Mesenchymal stem cell (in vitro differentiated cells and primary cell): ENCODE measurements around the gene COQ8A.

Source experiments
- DNase-seq: peaks from one replicate; pipeline ENCODE4 v3.0.0-alpha.2; 2013
- H2AFZ ChIP-seq: one replicate; pipeline ENCODE4 v1.6.1; 2013; ENCODE audit warnings: low read depth, mild to moderate bottlenecking, control low read depth, inconsistent platforms, low read length, moderate library complexity
- H2AK5ac ChIP-seq: 2 replicates; pipeline ENCODE4 v1.6.1; 2013; ENCODE audit warnings: low read length, moderate library complexity, mild to moderate bottlenecking, inconsistent platforms; ENCODE audit not compliant: severe bottlenecking
- H2BK120ac ChIP-seq: one replicate; pipeline ENCODE4 v1.6.1; 2013; ENCODE audit warnings: low read depth, mild to moderate bottlenecking, inconsistent platforms, low read length, moderate library complexity
- H2BK12ac ChIP-seq, 2 experiments: one replicate each; pipeline ENCODE4 v1.6.1; 2013; ENCODE audit warnings: inconsistent platforms in 2 of 2, low read length in 2 of 2, mild to moderate bottlenecking in 2 of 2, moderate library complexity in 2 of 2, control low read depth in 1 of 2
- H2BK15ac ChIP-seq: one replicate; pipeline ENCODE4 v1.6.1; 2013; ENCODE audit warnings: mild to moderate bottlenecking, low read depth, inconsistent platforms; ENCODE audit not compliant: poor library complexity, severe bottlenecking
- H2BK5ac ChIP-seq: 2 replicates; pipeline ENCODE4 v1.6.1; 2013; ENCODE audit warnings: low read depth, mild to moderate bottlenecking, low read length, control low read depth, inconsistent platforms; ENCODE audit not compliant: poor library complexity, severe bottlenecking
- H3K14ac ChIP-seq, 2 experiments: one replicate each; pipeline ENCODE4 v1.6.1; 2013; ENCODE audit warnings: inconsistent platforms in 2 of 2, low read length in 2 of 2, control low read depth in 1 of 2, mild to moderate bottlenecking in 1 of 2, moderate library complexity in 1 of 2
- H3K18ac ChIP-seq, 2 experiments: one replicate each; pipeline ENCODE4 v1.6.1; 2013; ENCODE audit warnings: inconsistent platforms in 2 of 2, low read length in 2 of 2, control low read depth in 1 of 2, low read depth in 1 of 2, mild to moderate bottlenecking in 1 of 2
- H3K23ac ChIP-seq, 2 experiments: one replicate each; pipeline ENCODE4 v1.6.1; 2013; ENCODE audit warnings: inconsistent platforms in 2 of 2, low read length in 2 of 2, mild to moderate bottlenecking in 2 of 2, moderate library complexity in 2 of 2, control low read depth in 1 of 2
- H3K27ac ChIP-seq: 2 replicates; pipeline ENCODE4 v1.5.1; 2013; ENCODE audit warnings: mild to moderate bottlenecking, moderate library complexity, low read length, control low read depth, inconsistent platforms; ENCODE audit not compliant: poor library complexity, severe bottlenecking
- H3K27me3 ChIP-seq, 2 experiments: 2 replicates each; pipeline versions ENCODE4 v1.6.1 to v1.7.0; 2013; ENCODE audit warnings: low read length in 2 of 2, mild to moderate bottlenecking in 2 of 2, moderate library complexity in 2 of 2, control low read depth in 1 of 2, inconsistent platforms in 1 of 2; ENCODE audit not compliant: control insufficient read depth in 1 of 2, insufficient read depth in 1 of 2
- H3K36me3 ChIP-seq, 2 experiments: 2 replicates each; pipeline versions ENCODE4 v1.6.1 to v1.7.0; 2013; ENCODE audit warnings: low read length in 2 of 2, control low read depth in 1 of 2, inconsistent platforms in 1 of 2, low read depth in 1 of 2, mild to moderate bottlenecking in 1 of 2; ENCODE audit not compliant: insufficient read depth in 2 of 2, control insufficient read depth in 1 of 2
- H3K4ac ChIP-seq, 2 experiments: one replicate each; pipeline ENCODE4 v1.6.1; 2013; ENCODE audit warnings: inconsistent platforms in 2 of 2, low read length in 2 of 2, mild to moderate bottlenecking in 2 of 2, moderate library complexity in 2 of 2, control low read depth in 1 of 2, low read depth in 1 of 2
- H3K4me1 ChIP-seq: 2 replicates; pipeline ENCODE4 v1.6.1; 2013; ENCODE audit warnings: low read depth, low read length, control low read depth; ENCODE audit not compliant: control insufficient read depth, insufficient read depth
- H3K4me2 ChIP-seq: 2 replicates; pipeline ENCODE4 v1.6.1; 2013; ENCODE audit warnings: low read length, mild to moderate bottlenecking, inconsistent platforms; ENCODE audit not compliant: poor library complexity, severe bottlenecking
- H3K4me3 ChIP-seq, 2 experiments: 2 replicates each; pipeline versions ENCODE4 v1.5.1 to v1.7.0; 2013; ENCODE audit warnings: low read length in 2 of 2, mild to moderate bottlenecking in 2 of 2, control low read depth in 1 of 2, low read depth in 1 of 2; ENCODE audit not compliant: insufficient read depth in 1 of 2
- H3K79me1 ChIP-seq: replicated peaks from 2 replicates; pipeline ENCODE4 v1.6.1; 2013; ENCODE audit warnings: mild to moderate bottlenecking, control low read depth, low read length, inconsistent platforms; ENCODE audit not compliant: poor library complexity, severe bottlenecking
- H3K9ac ChIP-seq: 2 replicates; pipeline ENCODE4 v1.7.0; 2013; ENCODE audit warnings: mild to moderate bottlenecking, low read length, moderate library complexity
- H3K9me3 ChIP-seq: 2 replicates; pipeline ENCODE4 v1.7.0; 2013; ENCODE audit warnings: mild to moderate bottlenecking, low read length; ENCODE audit not compliant: control insufficient read depth
- H4K8ac ChIP-seq: one replicate; pipeline ENCODE4 v1.6.1; 2013; ENCODE audit warnings: inconsistent platforms, mild to moderate bottlenecking, low read length, moderate library complexity
- H4K91ac ChIP-seq: one replicate; pipeline ENCODE4 v1.6.1; 2013; ENCODE audit warnings: mild to moderate bottlenecking, low read length, inconsistent platforms
- WGBS: methylation state at CpG from one replicate; pipeline ENCODE4 v1.1.7; 2013; ENCODE audit warnings: mixed read lengths; 5-methylcytosine and 5-hydroxymethylcytosine counted together

Gene COQ8A

DNA sequence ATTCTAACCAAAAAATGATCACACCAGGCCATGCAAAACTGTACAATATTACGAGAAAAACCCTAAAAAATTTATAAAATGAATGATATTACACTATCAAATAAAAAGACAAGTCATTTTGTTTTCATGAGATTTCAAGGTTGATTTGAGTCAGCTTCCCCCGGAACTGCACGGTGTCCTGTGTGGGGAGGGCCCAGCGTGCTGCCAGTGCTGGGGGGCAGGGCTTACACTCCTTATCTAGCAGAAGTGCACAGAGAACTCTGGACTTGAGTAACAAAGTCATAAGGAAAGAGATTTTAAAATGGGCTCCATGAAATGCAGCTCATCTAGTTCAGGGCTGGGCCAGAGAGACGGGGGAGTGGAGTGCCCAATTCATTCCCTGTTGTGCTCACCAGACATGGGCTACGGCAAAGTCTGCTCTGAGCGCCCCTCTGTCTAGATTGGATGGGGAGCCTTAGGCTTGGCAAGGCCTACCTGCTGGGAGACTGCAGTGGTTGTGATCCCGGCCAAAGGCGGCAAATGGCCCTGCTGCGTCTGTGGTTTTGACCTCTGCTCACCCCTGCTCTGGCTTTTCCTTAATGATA is 50.1 kb downstream of the COQ8A start:
- peaks cover 1% of the 10 kb centered on the region for H3K79me1 ChIP-seq
- H3K23ac ChIP-seq, result no peak overlapping the region
- no peak overlapping the region for H2BK15ac ChIP-seq
- no peak overlapping the region for H2BK5ac ChIP-seq
- no peak overlapping the region for H2BK120ac ChIP-seq
- H3K9me3 ChIP-seq, result no peaks in the 10 kb centered on the region
- no peak overlapping the region for H2AK5ac ChIP-seq
- peaks cover 14% of the 10 kb centered on the region for H3K4me1 ChIP-seq
- no peak overlapping the region for H4K91ac ChIP-seq
- H3K27ac ChIP-seq, result no peak overlapping the region
- H3K4me3 ChIP-seq, result no peak overlapping the region
- 91% methylated on average over 9 of the region's 10 CpGs for WGBS
- DNase-seq, result no peak
- no peak overlapping the region for H2AFZ ChIP-seq
- H3K4ac ChIP-seq, result no peak overlapping the region
- no peak overlapping the region for H3K14ac ChIP-seq
- no peak overlapping the region for H3K18ac ChIP-seq
- H3K36me3 ChIP-seq, result peaks cover 37 to 75% of the 10 kb centered on the region in 2 experiments
- no peak overlapping the region for H4K8ac ChIP-seq
- H2BK12ac ChIP-seq, result no peak overlapping the region
- no peak overlapping the region for H3K9ac ChIP-seq
- H3K27me3 ChIP-seq, result no peaks in the 10 kb centered on the region
- no peak overlapping the region for H3K4me2 ChIP-seq

DNA sequence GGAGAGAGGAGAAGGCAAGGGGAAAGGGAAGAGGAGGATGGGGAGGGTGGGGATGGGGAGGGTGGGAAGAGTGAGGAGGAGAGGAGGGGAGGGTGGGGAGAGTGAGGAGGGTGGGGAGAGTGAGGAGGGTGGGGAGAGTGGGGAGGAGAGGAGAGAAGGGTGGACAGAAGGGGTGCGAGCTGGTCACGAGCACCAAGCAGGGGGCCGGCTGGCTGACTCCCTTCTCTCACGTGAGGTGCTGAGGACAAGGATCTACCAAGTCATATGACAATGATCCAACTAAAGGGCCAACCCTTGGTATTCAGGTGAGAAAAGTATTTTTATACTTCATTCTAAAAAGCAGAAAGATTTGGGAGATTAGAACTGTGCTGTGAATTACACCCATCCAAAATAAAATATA is 51.8 kb downstream of the COQ8A start:
- WGBS, result 100% methylated on average over 1 of the region's 4 CpGs
- H2BK12ac ChIP-seq, result no peak overlapping the region
- no peak overlapping the region for H2AK5ac ChIP-seq
- no peaks in the 10 kb centered on the region for H3K27me3 ChIP-seq
- H4K8ac ChIP-seq, result no peak overlapping the region
- H2BK15ac ChIP-seq, result no peak overlapping the region
- no peak overlapping the region for H3K4me2 ChIP-seq
- H3K4me3 ChIP-seq, result no peak overlapping the region
- H4K91ac ChIP-seq, result no peak overlapping the region
- no peak overlapping the region for H3K4ac ChIP-seq
- peaks cover 1% of the 10 kb centered on the region for H3K79me1 ChIP-seq
- peaks cover 20 to 59% of the 10 kb centered on the region in 2 experiments for H3K36me3 ChIP-seq
- no peak overlapping the region for H3K18ac ChIP-seq
- no peak for DNase-seq
- H3K4me1 ChIP-seq, result peaks cover 14% of the 10 kb centered on the region
- H3K9ac ChIP-seq, result no peak overlapping the region
- no peak overlapping the region for H3K27ac ChIP-seq
- H3K9me3 ChIP-seq, result no peaks in the 10 kb centered on the region
- no peak overlapping the region for H2BK120ac ChIP-seq
- H2BK5ac ChIP-seq, result no peak overlapping the region
- H2AFZ ChIP-seq, result no peak overlapping the region
- H3K23ac ChIP-seq, result no peak overlapping the region
- no peak overlapping the region for H3K14ac ChIP-seq

- peak overlapping the region; percentile 53 for H3K27ac ChIP-seq
- H3K14ac ChIP-seq, result no peak overlapping the region
- H2BK120ac ChIP-seq, result no peak overlapping the region
- H3K9me3 ChIP-seq, result no peaks in the 10 kb centered on the region
- H2BK15ac ChIP-seq, result no peak overlapping the region
- no peak overlapping the region for H3K18ac ChIP-seq
- peaks cover 6 to 48% of the 10 kb centered on the region in 2 experiments for H3K36me3 ChIP-seq
- no peak overlapping the region for H3K4ac ChIP-seq
- peaks cover 14% of the 10 kb centered on the region for H3K4me1 ChIP-seq
- no peak overlapping the region for H3K23ac ChIP-seq
- no peak overlapping the region for H3K4me3 ChIP-seq
- H3K79me1 ChIP-seq, result peaks cover 1% of the 10 kb centered on the region
- H3K4me2 ChIP-seq, result peak overlapping the region; percentile 70
- H2AK5ac ChIP-seq, result no peak overlapping the region
- 90% methylated on average over 20 of the region's 22 CpGs for WGBS
- H3K9ac ChIP-seq, result no peak overlapping the region
- no peak overlapping the region for H4K8ac ChIP-seq
- no peaks in the 10 kb centered on the region for H3K27me3 ChIP-seq
- no peak for DNase-seq
- no peak overlapping the region for H2AFZ ChIP-seq
- H2BK12ac ChIP-seq, result no peak overlapping the region
- H2BK5ac ChIP-seq, result no peak overlapping the region
- no peak overlapping the region for H4K91ac ChIP-seq
These were observed 53.9 kb downstream of the COQ8A start for GRCh38 chr1:226993814-226994585.

GRCh38 chr1:226994586-226995364 is 54.7 kb downstream of the COQ8A start:
- Histone ChIP-seq H3K4me3 (no peak overlapping the region), H2BK15ac (peak overlapping the region; percentile 19), H3K9ac (no peak overlapping the region), H3K18ac (no peak overlapping the region), H2BK5ac (no peak overlapping the region), H3K4ac (no peak overlapping the region), H2BK12ac (no peak overlapping the region), H3K14ac (no peak overlapping the region), H3K27ac (peak overlapping the region; percentile 53), H2BK120ac (no peak overlapping the region), H3K4me2 (peak overlapping the region; percentile 70), H3K36me3 (peaks cover 6 to 43% of the 10 kb centered on the region in 2 experiments), H3K4me1 (peaks cover 14% of the 10 kb centered on the region), H3K9me3 (no peaks in the 10 kb centered on the region), H3K23ac (no peak overlapping the region), H4K91ac (no peak overlapping the region), H2AK5ac (peak overlapping the region; percentile 46), H3K79me1 (peaks cover 1% of the 10 kb centered on the region), H3K27me3 (no peaks in the 10 kb centered on the region), H4K8ac (no peak overlapping the region), H2AFZ (no peak overlapping the region)
- no peak for DNase-seq
- WGBS, result 94% methylated on average over 18 of the region's 18 CpGs
